ENCODE measurements around the gene AREL1.

- TF ChIP-seq, protein P1, sequence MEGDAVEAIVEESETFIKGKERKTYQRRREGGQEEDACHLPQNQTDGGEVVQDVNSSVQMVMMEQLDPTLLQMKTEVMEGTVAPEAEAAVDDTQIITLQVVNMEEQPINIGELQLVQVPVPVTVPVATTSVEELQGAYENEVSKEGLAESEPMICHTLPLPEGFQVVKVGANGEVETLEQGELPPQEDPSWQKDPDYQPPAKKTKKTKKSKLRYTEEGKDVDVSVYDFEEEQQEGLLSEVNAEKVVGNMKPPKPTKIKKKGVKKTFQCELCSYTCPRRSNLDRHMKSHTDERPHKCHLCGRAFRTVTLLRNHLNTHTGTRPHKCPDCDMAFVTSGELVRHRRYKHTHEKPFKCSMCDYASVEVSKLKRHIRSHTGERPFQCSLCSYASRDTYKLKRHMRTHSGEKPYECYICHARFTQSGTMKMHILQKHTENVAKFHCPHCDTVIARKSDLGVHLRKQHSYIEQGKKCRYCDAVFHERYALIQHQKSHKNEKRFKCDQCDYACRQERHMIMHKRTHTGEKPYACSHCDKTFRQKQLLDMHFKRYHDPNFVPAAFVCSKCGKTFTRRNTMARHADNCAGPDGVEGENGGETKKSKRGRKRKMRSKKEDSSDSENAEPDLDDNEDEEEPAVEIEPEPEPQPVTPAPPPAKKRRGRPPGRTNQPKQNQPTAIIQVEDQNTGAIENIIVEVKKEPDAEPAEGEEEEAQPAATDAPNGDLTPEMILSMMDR (IDR thresholded peaks at IDR 0.05 in 2 of 3, conservative IDR thresholded peaks at IDR 0.05 in 1 of 3; ENCODE audit: borderline replicate concordance in 1 of 3, insufficient read depth in 1 of 3, low read depth in 2 of 3, low read length in 2 of 3) = no peak
- no peak for TF ChIP-seq EZH2phosphoT487 (IDR thresholded peaks at IDR 0.05; ENCODE audit: borderline replicate concordance)
- TF ChIP-seq, protein P2, sequence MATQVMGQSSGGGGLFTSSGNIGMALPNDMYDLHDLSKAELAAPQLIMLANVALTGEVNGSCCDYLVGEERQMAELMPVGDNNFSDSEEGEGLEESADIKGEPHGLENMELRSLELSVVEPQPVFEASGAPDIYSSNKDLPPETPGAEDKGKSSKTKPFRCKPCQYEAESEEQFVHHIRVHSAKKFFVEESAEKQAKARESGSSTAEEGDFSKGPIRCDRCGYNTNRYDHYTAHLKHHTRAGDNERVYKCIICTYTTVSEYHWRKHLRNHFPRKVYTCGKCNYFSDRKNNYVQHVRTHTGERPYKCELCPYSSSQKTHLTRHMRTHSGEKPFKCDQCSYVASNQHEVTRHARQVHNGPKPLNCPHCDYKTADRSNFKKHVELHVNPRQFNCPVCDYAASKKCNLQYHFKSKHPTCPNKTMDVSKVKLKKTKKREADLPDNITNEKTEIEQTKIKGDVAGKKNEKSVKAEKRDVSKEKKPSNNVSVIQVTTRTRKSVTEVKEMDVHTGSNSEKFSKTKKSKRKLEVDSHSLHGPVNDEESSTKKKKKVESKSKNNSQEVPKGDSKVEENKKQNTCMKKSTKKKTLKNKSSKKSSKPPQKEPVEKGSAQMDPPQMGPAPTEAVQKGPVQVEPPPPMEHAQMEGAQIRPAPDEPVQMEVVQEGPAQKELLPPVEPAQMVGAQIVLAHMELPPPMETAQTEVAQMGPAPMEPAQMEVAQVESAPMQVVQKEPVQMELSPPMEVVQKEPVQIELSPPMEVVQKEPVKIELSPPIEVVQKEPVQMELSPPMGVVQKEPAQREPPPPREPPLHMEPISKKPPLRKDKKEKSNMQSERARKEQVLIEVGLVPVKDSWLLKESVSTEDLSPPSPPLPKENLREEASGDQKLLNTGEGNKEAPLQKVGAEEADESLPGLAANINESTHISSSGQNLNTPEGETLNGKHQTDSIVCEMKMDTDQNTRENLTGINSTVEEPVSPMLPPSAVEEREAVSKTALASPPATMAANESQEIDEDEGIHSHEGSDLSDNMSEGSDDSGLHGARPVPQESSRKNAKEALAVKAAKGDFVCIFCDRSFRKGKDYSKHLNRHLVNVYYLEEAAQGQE (IDR thresholded peaks at IDR 0.05; ENCODE audit: low read depth) = no peak
- TF ChIP-seq POLR2A (IDR thresholded peaks at IDR 0.05; ENCODE audit: borderline replicate concordance, extremely low read depth, insufficient read depth, insufficient read length) = no peak
- TF ChIP-seq POLR2AphosphoS5 (IDR thresholded peaks at IDR 0.05; ENCODE audit: low read depth, low read length) = no peak
- TF ChIP-seq EZH2 (IDR thresholded peaks at IDR 0.05) = no peak
- no peak for TF ChIP-seq RAD21 (IDR thresholded peaks at IDR 0.05; ENCODE audit: low read depth)
- TF ChIP-seq CEBPB (IDR thresholded peaks at IDR 0.05; ENCODE audit: low read depth) = no peak
- no peak for TF ChIP-seq ZNF274 (IDR thresholded peaks at IDR 0.05; ENCODE audit: low read depth, low read length)
Measured at GRCh38 chr14:74669846-74670245, 43.0 kb downstream of the AREL1 start.
